Activated CD4-positive, alpha-beta T cell treated with anti-CD3 and anti-CD28 coated beads for 4 hours (primary cell): ENCODE measurements around the gene RABL3.
"Not testable (repeated sequence)": the region's sequence is repeated elsewhere in the genome, so short reads cannot be mapped to it uniquely, and the experiment has no call there.

Source experiments
- DNase-seq, 2 donors: peaks; one replicate each; pipeline ENCODE4 v3.0.0-alpha.2; 2020

RABL3 gene

DNA sequence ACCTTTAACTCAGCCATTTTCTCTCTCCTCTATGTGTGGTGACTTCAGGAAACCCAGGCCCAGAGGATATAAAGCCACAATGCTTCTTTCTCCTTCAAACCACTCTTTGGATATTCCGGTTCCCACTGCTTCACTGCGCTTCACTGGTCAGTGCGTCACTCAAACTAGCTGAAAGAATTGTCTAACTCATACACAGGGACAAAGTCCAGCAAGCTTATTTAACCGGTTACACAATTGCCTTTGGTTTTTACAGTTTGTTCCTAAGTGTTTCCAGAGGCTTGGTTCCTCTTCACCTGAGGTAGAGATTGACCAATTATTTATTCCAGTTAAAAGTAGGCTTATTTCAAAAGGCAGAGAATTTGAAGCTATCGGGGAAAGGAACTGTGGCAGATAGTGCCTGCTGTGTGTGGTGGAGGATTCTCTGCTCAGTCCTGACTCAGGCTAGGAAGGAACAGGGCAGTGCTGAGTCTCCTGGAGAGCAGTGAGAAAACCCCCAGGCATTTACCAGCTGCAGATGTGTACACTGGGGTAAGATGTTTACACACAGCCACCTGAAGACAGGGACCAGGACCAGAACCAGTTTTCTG is 60.1 kb downstream of the RABL3 start, which contains the start of gene HGD:
HGD (minus strand) TSS at position 145 of the 587 bp plus-strand sequence; CDS start at position 17, 128 bp downstream.
- DNase-seq, result no peak

DNA sequence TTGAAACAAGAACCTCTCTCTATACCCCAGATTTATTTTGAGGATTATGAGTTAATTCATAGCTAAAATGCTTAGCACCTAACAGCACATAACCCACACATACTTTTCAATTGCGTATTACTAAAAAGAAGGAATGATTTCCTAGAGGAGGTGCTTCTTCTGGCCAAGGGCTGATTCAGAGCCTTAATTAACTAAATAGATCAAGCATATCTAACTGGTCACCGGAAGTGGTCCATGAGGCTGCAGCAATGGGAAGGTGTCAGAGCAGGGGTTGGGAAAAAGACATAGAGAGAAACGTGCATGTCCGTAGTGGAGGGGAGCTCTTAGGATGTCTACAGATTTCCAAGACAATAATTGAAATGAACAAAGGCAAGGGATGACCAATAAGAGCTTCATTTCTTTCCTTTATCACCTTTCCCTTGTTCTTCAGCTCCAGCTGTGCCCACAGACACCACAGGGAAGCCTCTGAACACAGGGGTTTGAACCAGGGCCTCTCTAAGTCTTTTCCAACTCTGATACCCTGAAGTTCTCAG is 60.7 kb downstream of the RABL3 start:
- no peak for DNase-seq

DNA sequence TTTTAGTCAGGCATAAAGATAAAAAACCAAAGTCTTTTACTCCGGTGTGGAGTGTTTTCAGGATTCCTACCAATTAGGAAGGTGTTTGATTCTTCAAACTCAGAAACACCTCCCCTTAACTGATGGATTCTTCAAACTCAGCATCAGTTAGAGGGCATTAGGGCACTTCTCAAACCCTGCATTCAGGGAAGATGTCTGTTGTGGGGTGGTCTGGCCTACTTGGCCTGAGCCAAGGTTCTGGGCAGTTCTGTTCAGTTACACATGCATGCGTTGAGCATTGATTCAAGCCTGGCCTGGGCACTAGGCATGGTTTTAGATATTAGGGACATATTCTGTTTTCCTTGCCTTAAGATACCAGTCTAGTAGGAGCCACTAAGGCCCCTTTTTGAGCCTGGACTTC is 61.3 kb downstream of the RABL3 start:
- DNase-seq, result no peak

DNA sequence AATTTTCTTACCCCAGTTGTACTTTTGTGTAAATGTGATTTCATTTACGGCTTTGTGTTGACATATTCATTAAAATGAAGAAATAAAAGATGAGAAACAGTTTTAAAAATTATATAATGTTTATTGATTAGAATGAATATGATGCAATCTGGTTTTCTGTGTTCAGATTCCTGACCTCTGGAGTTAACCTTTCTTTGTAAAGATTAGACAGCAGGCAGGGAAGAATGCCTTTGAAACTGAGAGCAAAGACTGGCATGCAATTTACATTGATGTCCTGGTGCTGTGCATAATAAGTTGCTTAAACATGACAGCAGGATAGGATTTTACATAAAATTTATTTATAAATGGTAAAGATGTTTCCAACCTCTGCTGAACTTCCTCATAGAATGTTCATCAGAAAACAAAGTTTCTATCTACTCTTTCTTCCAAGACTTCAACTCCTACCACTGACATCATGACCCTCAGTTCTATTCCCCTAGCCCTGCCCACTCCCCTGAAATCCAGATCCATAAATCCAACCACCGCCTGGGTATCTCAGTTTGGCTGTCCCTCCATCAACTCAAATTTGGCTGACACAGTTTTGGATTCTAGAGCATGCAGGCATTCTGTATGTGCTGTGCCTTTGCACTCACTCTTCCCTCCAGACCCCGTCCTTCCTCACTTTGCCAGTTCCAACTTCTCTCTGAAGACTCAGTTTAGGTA is 62.0 kb downstream of the RABL3 start:
- DNase-seq, result no peak

DNA sequence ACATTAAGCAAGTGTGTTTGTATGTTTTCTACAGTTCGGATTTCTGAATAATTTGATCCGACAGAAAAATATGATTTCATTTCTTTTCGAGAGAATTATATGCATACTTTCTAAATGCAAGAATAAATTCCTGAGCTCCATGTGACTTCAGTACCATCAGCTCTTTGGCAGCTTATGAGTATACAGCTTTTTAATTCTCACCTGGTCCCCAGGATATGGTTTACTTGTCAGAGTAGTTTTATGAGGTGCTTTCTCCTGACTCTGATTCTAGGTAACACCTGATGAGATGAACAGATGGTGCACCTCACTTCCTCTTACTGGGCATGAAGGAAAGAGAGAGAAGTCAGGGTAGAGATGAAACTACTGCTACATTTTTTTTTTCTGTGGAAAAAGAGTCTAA is 63.3 kb downstream of the RABL3 start:
- no peak for DNase-seq

DNA sequence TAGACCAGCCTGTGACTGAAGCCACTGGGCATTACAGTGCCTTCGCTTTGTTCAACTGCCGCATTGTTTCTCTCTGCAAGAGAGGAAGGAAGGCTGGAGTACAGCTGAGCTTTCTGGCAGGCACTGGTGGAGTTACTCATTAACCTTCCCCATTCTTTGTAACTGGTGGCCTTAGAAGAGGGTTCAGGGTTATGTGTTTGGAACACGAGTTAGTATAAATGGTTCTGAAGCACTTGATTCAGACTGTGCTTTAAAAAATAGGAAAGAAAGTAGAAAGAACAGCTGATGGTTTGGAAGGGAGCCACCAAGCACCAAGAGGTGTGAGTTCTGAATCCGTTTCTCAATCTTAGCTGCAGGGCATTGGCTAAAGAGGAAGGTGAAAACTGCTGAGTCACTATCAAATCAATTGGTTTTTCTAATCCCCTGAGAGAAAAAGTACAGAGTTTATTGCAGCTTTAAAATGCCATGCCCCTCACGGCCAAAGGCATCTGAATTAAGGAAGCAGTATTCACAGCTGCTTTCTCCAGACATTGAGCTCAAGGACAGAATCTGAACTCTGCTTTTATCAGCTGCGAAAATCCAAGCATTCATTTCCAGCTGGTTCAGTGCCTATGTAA is 63.9 kb downstream of the RABL3 start:
- no peak for DNase-seq

DNA sequence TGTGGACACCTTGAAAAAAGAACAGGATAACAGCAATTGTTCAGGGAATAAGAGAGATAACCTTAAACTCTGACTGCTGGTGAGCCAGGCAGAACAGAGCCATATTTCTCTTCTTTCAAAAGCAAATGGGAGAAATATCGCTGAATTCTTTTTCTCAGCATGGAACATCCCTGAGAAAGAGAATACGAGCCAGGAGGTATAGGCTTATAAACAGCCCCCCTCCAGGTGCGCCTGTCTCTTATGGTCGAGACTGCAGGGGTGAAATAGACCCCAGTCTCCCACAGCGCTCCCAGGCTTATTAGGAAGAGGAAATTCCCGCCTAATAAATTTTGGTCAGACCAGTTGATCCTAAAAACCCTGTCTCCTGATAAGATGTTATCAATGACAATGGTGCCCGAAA is 65.1 kb downstream of the RABL3 start:
- DNase-seq, result not testable (repeated sequence)

DNA sequence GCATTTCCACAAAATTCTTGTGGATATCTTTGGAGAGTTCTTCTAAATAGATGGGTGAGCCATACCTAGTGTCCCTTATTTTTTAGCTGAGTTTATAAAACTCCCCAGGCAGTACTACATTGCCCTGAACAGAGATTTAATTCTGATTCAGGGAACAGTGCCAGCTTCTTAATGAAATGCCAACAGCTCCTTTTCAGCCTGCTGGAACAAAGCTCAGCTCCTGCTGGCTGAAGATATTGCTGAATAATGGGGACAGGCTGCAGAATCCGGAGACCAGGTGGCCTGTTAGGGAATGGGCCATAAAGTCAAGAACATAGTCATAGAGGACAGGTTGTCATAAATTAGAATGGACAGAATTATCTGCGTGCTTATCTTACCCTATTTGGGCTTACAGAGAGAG is 69.2 kb downstream of the RABL3 start:
- no peak for DNase-seq

DNA sequence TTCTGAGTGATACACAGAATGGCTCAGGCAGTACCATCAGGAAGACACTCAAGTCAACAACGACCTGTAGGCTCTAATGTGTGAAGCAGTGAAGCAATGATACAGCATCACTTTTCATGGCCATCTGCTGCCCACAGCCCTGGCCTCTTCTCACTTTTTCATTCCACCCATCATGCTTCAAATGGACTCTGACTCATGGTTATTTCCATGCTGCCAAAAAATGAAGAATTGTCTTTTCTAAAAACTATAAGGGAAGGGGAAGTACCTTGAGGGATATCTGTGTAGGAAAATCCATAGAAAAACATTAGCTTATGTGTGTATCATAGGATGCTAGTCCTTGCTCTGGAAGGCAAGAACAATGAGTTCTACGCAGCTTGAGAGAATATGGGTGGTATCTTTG is 71.7 kb downstream of the RABL3 start:
- DNase-seq, result no peak

DNA sequence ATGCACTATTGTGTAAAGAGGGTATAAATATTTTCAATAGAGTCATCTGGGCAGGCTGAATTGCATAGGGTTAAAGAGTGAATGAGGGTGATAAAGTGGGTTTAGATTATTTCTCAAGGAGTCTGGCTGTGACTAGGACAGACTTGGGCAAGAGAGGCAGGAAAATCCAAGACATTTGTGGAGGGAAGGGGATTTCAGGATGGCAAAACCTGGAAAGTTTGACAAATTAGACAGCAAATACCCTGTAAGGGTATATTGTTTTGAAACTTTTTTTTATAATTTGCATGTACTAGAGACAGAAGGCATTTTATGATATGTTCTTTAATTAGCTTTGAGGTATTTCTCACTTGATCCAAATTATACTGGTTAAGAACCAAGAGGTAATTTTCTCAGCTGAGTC is 77.4 kb downstream of the RABL3 start:
- no peak for DNase-seq

DNA sequence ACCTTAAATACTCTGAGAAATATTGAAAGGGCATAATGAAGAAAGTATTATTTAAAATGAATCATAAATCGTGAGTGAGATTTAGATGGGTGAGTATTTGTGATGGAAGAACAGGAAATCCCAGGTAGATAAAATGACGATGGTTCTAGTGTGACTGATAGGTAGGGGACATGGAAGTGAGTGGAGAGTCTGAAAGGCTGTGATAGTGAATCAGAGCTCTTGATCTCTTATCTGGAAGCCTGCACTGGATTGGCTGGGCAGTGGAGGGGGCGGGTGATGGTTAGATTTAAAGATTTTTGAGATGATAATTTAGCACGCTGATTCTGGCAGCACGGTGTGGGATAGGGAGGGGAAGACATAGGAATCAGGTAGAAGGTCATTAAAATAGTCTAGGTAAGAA is 80.4 kb downstream of the RABL3 start:
- no peak for DNase-seq

DNA sequence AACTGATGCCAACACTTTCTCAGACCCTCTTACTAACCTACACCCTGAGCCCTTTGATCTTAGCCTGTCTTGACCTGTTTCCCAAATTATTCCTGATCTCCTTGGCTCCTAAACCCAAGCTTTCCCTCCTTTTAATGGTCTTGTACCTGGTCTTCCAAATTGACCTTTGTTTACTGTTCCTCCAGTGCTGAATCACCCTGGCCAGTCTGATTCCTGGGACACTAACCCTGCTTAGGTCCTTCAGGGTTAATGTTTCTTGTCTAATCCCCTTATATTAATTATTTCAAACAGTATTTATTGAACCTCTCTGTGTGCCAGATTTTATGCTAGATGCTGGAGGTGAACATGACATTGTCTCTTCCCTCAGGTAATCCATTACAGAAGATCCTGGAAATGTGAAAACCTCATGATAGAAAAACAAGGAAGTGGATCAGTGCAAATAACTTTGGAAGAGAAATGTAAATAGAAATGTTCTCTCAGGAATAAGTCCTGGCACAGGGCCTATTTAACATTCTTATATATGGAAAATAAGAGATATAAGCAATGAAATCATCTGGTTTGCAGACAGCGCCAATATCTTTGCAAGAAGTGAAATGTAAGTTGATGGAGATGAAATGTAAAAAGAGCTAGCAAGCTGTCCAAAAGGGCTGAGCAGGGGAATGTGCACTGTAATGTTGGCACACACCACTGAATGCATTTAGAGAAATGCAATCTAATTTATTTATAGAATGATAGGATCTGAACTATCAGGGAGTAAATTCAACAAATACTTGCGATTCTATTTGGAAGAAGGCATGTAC is 81.0 kb downstream of the RABL3 start:
- DNase-seq, result no peak

DNA sequence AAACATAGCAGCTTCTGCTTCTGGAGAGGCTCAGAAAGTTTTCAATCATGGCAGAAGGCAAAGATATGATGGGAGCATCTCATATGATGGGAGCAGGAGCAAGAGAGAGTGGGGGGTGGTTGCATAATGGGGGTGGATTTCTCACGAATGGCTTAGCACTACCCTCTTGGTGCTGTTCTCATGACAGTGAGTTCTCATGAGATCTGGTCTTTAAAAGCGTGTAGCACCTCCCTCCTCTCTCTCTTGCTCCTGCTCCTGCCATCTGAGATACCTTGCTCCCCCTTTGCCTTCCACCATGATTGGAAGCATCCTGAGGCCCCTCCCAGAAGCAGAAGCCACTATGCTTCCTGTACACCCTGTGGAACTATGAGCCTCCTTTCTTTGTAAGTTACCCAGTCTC is 82.5 kb downstream of the RABL3 start:
- DNase-seq, result no peak

DNA sequence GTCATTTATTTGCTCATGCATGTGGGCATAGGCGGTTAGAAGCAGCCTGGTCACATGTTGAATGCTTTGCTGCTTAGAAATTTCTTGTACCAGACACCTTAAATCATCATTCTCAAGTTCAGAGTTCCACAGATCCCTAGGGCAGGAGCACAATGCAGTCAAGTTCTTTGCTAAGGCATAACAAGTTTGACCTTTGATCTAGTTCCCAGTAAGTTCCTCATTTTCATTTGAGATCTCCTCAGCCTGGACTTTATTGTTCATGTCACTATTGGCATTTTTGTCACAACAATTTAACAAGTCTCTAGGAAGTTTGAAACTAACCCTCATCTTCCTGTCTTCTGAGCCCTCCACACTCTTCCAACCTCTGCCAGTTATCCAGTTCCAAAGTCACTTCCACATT is 83.0 kb downstream of the RABL3 start:
- no peak for DNase-seq

DNA sequence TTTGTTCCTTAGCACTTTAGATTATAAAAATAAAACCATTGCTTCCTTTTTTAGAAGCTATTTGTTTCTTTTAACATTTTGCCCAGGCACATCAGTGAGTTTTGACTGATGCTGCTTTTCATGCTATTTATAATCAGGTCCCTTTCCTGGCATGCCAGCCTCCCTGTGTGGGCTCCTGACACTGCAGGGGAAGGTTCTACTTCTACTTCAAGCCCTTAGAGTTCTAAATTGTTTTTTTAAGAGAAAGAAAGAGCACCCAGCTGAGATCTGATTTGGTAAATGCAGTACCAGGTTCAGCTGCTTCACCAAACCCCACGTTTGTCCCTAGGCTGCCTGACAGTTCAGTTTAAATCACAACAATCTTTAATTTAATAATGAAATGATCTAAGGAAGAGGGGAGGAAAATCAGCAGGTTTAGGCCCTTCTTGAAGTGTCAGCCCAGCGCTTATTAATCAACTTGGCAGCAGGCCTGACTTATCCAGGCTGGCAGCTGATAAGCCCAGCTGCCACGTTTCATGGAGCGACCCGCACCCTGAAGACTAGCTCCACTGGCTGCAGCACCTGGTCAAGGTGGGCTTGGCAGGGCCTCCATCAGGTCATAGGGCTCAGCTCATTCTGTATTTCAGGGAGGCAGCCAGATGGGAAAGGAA is 89.3 kb downstream of the RABL3 start:
- no peak for DNase-seq

DNA sequence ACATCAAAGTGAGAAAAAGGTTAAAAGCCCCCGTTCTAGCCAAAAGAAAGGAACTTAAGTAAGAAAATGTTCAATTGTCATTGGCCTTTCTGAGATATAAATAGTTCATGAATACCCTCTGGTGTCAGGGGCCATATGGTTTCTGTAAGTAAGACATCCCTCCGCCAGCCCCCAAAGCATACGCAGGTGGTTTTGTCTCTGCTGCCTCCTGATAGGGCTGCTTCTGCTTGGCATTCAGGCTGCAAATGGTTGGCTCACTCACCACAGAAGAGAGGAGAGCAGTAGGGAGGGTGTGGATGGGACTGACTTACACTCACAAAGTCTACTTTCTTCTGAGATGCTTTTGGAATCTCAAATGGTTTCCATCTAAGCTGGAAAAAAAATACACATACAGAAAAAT is 90.0 kb downstream of the RABL3 start:
- no peak for DNase-seq

DNA sequence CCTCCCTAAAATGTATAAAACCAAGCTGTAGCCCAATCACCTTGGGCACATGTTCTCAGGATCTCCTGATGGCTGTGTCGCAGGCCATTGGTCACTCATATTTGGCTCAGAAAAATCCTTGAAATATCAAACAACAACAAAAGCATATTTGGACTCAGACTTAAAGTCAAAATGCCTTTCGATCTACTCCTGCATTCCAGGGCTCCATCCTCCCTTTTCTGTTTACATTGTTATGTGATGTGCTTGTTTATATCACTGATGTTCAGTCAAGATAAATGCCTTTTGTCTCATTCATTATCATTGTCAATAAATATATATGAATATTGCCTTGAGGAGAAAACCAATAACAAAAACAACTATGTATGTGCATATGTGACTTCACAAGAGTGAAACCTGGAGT is 92.0 kb downstream of the RABL3 start:
- no peak for DNase-seq

DNA sequence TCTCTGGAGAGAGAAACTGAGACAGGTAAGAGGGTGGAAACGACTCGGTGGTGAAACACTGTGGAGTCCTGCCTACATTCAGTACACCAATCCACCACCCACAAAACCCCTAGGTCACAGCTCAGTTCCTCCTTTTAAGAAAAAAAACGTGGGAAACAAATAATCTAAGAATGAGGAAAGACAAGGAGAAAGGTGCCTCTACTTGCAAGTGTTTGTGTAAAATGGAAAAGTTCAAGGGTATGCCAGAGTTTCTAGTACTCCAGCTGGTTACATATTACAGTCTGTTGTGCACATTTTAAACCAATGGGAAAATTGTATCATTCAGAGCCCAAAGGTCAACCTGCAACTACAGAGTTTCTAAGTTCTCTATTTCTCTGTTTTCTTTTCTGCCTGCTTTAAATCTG is 92.5 kb downstream of the RABL3 start:
- DNase-seq, result no peak

DNA sequence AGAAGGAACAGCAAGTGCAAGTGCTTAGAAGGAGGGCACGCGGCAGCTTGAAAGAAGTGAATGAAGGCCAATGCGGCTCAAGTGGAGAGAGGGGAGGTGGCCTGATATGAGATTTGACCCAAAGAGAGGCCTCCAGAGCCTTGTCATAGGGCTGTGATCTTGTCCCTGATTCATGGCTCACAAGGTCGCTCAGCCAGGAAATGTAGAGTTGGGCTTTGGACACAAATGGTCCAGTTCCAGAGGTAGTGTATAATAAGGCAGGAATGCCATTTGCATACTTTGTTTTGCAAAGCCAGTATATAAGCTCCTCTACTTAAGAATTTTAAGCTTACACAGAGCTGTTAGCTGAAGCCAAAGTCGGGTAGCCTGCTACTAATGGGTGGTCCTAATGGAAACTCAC is 94.0 kb downstream of the RABL3 start:
- DNase-seq, result no peak

DNA sequence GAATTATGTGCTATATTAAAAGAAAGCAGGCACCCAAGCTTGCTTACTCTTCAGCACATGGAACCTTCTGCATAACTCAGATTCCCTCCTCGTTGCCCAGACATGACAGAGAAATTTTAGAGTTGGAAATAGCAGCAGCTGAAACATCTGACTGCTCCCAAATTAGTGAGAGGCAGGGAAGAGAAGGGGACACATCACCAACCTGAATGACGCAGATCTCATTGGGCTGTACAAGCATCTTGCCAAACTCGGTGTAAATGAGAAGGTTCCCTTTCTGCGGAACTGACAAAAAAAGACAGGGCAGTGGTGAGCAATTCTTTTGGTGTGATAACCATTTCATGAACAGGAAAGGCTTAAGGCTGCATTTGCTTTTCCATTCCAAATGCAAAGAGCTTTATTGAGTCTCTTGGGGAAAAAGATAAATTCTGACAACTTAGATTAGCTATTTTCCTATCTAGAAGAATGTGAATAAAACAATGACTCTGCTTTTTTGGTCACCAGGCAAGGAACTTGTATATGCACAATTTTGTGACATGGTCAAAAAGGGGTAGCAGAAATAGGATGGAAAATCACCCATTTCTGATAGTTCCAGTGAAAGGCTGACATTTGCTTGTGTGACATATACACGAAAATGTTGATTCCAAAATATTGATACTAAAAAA is 95.4 kb downstream of the RABL3 start:
- no peak for DNase-seq

DNA sequence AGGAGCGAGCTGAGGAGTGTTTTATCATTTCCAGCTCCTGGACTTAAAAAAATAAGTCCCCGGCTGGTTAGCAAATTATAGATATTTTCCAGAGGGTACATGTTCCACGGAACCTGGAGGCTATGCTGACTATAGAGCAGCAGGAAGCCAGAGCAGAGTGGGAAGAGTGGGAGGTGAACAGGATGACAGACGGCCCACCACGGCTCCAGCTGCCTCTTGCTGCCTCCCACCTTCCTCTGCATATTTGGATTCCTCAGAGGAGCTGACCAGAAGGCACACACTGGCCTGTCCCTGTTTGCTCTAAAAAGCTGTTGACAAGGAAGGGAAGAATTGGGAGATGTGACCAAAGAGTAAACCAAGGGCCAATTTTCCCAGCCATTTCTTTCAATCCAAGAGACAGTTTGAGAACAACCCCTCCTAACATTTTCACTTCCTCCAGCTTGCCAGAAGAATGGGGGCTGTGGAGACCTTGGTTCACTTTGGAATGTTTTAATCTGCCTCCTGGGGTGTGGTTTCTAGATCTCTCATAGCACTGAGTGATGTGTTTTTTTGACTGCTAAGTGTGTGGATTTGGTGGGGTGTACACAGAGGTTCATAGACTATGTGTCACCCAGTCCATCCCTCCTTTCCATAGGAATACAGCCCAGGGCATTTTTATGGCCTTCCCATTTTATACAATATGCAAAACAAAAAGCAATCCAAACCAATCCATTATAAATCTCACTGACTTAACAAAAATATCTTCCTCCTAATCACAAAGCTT is 97.1 kb downstream of the RABL3 start:
- DNase-seq, result no peak
